ENCODE measurements around the gene F11.
A peak's percentile ranks its signal among the peaks of the same experiment; 100 is the strongest.
"Not testable (repeated sequence)": the region's sequence is repeated elsewhere in the genome, so short reads cannot be mapped to it uniquely, and the experiment has no call there.

F11 gene

GRCh38 chr4:186300659-186301390 is 34.8 kb downstream of the F11 start:
- no peak for DNase-seq

GRCh38 chr4:186304216-186304615 is 38.2 kb downstream of the F11 start:
- no peak for DNase-seq

GRCh38 chr4:186304866-186305505 is 39.0 kb downstream of the F11 start:
- DNase-seq, result peak; percentile 18

GRCh38 chr4:186307497-186307896 is 41.5 kb downstream of the F11 start:
- no peak for DNase-seq

GRCh38 chr4:186307916-186308315 is 41.9 kb downstream of the F11 start:
- DNase-seq, result no peak

GRCh38 chr4:186318481-186318880 is 52.5 kb downstream of the F11 start:
- DNase-seq, result no peak

- not testable (repeated sequence) for DNase-seq
These were observed 58.7 kb downstream of the F11 start for GRCh38 chr4:186324660-186325059.

GRCh38 chr4:186326391-186326790 is 60.4 kb downstream of the F11 start:
- no peak for DNase-seq

- no peak for DNase-seq
These were observed 63.4 kb downstream of the F11 start for GRCh38 chr4:186329372-186329771.

- no peak for DNase-seq
These were observed 64.4 kb downstream of the F11 start for GRCh38 chr4:186330368-186330767.

- DNase-seq, result no peak
These were observed 69.8 kb downstream of the F11 start for GRCh38 chr4:186335793-186336192.

All from fibroblast of skin of abdomen (primary cell).